PC-9 (cell line): Measurements from ENCODE around the gene CST9. TPM values are rescaled to one million over a fixed set of nuclear protein-coding genes. Genes with fewer than 3 reads are reported as not detected.

ENCODE experiments used
- BruUV-seq: library from RNA; stranded (reverse); fragments of 400-500 nt; replicated peaks from 2 replicates; lab custom pipeline; 2021; lab: Mats Ljungman, UMichigan
- CTCF ChIA-PET: fragments of 300-600 bp; sonication (Branson Sonifier 250); formaldehyde crosslinking; loops from one replicate; lab custom pipeline; 2022; ENCODE audit warnings: antibody characterized with exemption; lab: Charles Lee
- POLR2A ChIA-PET: fragments of 300-600 bp; sonication (Branson Sonifier 250); formaldehyde crosslinking; loops from one replicate; lab custom pipeline; 2022; ENCODE audit warnings: antibody characterized with exemption; ENCODE audit not compliant: unreplicated experiment; lab: Charles Lee
- DNase-seq, 2 experiments: peaks; one replicate each; pipeline versions ENCODE4 v3.0.0 to v3.0.0-alpha.2; 2015 to 2022; ENCODE audit warnings: mixed read lengths in 1 of 2
- H2AFZ ChIP-seq: fragments of 200-600 bp; sonication (generic); 2 replicates; pipeline ENCODE4 v1.8.1; 2017; ENCODE audit warnings: antibody characterized with exemption
- H3F3A ChIP-seq: fragments of 200-600 bp; sonication (generic); 2 replicates; pipeline ENCODE4 v1.8.1; 2017; ENCODE audit warnings: antibody characterized with exemption, mild to moderate bottlenecking, low read depth; ENCODE audit not compliant: insufficient read depth
- H3K27ac ChIP-seq: fragments of 200-600 bp; sonication (generic); 2 replicates; pipeline ENCODE4 v1.6.1; 2016; ENCODE audit warnings: mixed run types
- H3K27me3 ChIP-seq: fragments of 200-600 bp; sonication (generic); 2 replicates; pipeline ENCODE4 v1.6.1; 2016; ENCODE audit warnings: low read depth, mixed run types; ENCODE audit not compliant: insufficient read depth
- H3K36me3 ChIP-seq: fragments of 200-600 bp; sonication (generic); 2 replicates; pipeline ENCODE4 v1.6.1; 2016; ENCODE audit warnings: low read depth, mixed run types
- H3K4me1 ChIP-seq: fragments of 200-600 bp; sonication (generic); replicated peaks from 2 replicates; pipeline ENCODE4 v1.6.1; 2016; ENCODE audit warnings: mixed run types; ENCODE audit not compliant: insufficient read depth
- H3K4me2 ChIP-seq: fragments of 200-600 bp; sonication (generic); 2 replicates; pipeline ENCODE4 v1.6.1; 2017; ENCODE audit warnings: mixed run types
- H3K4me3 ChIP-seq: fragments of 200-600 bp; sonication (generic); 2 replicates; pipeline ENCODE4 v1.6.1; 2016; ENCODE audit warnings: mixed run types
- H3K79me2 ChIP-seq: fragments of 200-600 bp; sonication (generic); 2 replicates; pipeline ENCODE4 v1.6.1; 2017; ENCODE audit warnings: low read depth, mixed run types
- H3K9me2 ChIP-seq: fragments of 200-600 bp; sonication (generic); 2 replicates; pipeline ENCODE4 v1.8.1; 2017; ENCODE audit warnings: mild to moderate bottlenecking; ENCODE audit not compliant: insufficient read depth
- H3K9me3 ChIP-seq: fragments of 200-600 bp; sonication (generic); 2 replicates; pipeline ENCODE4 v1.8.1; 2016; ENCODE audit warnings: low read depth; ENCODE audit not compliant: insufficient read depth
- H4K20me1 ChIP-seq: fragments of 200-600 bp; sonication (generic); 2 replicates; pipeline ENCODE4 v1.8.1; 2017; ENCODE audit not compliant: insufficient read depth
- EZH2 ChIP-seq: fragments of 200-600 bp; sonication (generic); IDR thresholded peaks from 2 replicates; pipeline ENCODE4 v1.8.0; 2017; ENCODE audit warnings: antibody characterized with exemption, low read depth
- intact Hi-C: fragments of 100-400 bp; cut with micrococcal nuclease; formaldehyde crosslinking; loops from one replicate; pipeline ENCODE4 v1.10.0; 2022; ENCODE audit not compliant: unreplicated experiment
- total RNA-seq: library from RNA; stranded (reverse); gene quantifications from 2 replicates; pipeline ENCODE4 v1.2.3, GENCODE V29; 2021
- TF ChIP-seq, protein P1 (sequence below): fragments of 200-600 bp; sonication (generic); conservative IDR thresholded peaks from 2 replicates; pipeline ENCODE4 v1.6.1; 2017; ENCODE audit warnings: mixed run types, antibody characterized with exemption, mild to moderate bottlenecking, moderate library complexity

CST9 gene
- total RNA-seq, 1 experiment from 2014 or later: not detected

DNA sequence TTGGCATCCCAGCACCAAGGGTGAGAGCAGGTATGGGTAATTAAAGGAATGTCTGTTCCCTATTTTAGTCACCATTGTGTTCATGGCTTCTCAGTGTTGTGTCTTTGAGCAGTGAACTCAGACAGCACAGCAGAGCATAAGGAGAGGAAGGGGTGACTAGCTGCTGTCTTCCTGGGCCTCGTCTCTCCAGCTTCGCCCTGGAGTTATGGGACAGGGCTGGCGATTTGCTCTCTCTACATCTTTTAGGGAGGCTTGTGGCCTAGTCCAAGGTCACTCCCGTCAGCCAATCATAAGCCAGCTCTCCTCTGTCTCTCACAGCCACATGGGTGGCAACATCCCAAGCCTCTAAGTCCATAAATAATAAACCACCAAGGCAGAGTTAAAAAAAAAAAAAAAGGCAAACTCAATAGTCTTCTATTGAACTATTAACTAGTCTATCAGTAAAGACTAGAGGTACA, 24.7 kb upstream of the CST9 start:
- POLR2A ChIA-PET: interaction anchor here (0.6 kb wide), 1 partner anchor 859 kb away, joined by 5 read pairs; no protein-coding TSS in a partner anchor
- Histone ChIP-seq H3K4me1 (peaks cover 37% of the 10 kb centered on the region), H3K79me2 (peaks cover 8% of the 10 kb centered on the region; the same call in 1 of the 2 replicates), H3K27ac (no peak overlapping the region), H3K9me2 (no peaks in the 10 kb centered on the region), H3K4me2 (no peak overlapping the region), H3K27me3 (no peaks in the 10 kb centered on the region), H3K4me3 (no peak overlapping the region), H3F3A (peaks cover 23% of the 10 kb centered on the region), H3K36me3 (peaks cover 5% of the 10 kb centered on the region; the same call in 1 of the 2 replicates), H3K9me3 (peaks cover 3% of the 10 kb centered on the region; the same call in 1 of the 2 replicates), H4K20me1 (no peaks in the 10 kb centered on the region), H2AFZ (no peak overlapping the region)
- no peak for DNase-seq
- TF ChIP-seq, protein P1, sequence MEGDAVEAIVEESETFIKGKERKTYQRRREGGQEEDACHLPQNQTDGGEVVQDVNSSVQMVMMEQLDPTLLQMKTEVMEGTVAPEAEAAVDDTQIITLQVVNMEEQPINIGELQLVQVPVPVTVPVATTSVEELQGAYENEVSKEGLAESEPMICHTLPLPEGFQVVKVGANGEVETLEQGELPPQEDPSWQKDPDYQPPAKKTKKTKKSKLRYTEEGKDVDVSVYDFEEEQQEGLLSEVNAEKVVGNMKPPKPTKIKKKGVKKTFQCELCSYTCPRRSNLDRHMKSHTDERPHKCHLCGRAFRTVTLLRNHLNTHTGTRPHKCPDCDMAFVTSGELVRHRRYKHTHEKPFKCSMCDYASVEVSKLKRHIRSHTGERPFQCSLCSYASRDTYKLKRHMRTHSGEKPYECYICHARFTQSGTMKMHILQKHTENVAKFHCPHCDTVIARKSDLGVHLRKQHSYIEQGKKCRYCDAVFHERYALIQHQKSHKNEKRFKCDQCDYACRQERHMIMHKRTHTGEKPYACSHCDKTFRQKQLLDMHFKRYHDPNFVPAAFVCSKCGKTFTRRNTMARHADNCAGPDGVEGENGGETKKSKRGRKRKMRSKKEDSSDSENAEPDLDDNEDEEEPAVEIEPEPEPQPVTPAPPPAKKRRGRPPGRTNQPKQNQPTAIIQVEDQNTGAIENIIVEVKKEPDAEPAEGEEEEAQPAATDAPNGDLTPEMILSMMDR: no peak
- no peak for TF ChIP-seq EZH2
- CTCF ChIA-PET: no interaction called here
- BruUV-seq: no TSS peak
- intact Hi-C loops: no loop called here

DNA sequence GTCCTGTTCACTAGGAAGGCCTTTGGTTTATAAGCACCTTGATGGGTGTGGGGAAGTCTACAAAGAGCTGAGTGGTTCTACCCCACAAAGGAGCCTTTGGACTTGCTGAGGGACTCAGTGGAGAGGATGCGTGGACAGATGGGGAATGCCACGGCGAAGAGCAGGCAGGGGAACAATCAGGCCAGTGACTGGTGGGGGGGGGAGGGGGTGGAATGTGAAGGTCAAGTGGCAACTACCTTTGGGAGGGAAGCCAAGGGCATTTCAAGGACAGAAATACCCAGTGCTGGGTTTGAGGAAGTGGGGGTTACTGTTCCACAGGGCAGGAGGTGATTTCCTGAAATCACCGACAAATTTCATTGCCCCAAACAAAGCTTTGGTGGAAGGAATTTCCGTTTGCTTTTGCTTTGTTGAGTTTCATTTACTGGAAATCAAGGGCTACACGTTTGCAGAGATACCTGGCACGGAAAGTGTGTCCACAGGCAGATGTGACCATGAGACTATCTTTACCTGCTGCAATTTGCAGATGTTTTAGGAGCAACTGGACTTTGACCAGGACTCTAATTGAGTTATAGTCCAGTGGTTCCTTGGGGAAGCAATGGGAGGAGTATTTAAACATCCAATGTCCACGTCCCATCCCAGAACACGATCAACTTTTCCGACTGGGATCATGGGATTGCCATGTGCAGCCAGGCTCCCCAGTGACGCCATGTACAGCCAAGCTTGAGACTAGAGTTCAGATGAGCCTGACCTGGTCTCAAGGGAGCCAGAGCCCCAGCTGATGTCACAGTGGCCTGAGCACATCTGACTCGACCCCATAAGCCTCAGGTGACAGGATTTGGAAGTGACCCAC, 24.1 kb upstream of the CST9 start:
- BruUV-seq: no TSS peak
- Histone ChIP-seq H3K36me3 (peaks cover 1% of the 10 kb centered on the region; the same call in 1 of the 2 replicates), H3K4me1 (peaks cover 32% of the 10 kb centered on the region), H3K4me2 (peak overlapping the region; percentile 33; the same call in 1 of the 2 replicates), H4K20me1 (no peaks in the 10 kb centered on the region), H3K9me3 (peaks cover 3% of the 10 kb centered on the region; the same call in 1 of the 2 replicates), H2AFZ (no peak overlapping the region), H3F3A (peaks cover 23% of the 10 kb centered on the region), H3K4me3 (no peak overlapping the region), H3K27me3 (no peaks in the 10 kb centered on the region), H3K9me2 (no peaks in the 10 kb centered on the region), H3K79me2 (0 out of 2 replicates have a peak, but pooled peaks cover 2% of the 10 kb centered on the region), H3K27ac (peak overlapping the region; percentile 66)
- POLR2A ChIA-PET: interaction anchor here (0.6 to 1.3 kb wide), 2 partner anchors 7 to 858 kb away, joined by 3 to 5 read pairs; no protein-coding TSS in a partner anchor
- intact Hi-C loops: loop anchor here (10.0 kb wide), 2 partner anchors 275 to 865 kb away; partner anchors contain the start of gene NXT1
- CTCF ChIA-PET: no interaction called here
- DNase-seq: no peak
- no peak for TF ChIP-seq EZH2
- TF ChIP-seq, protein P1: no peak

GRCh38 chr20:23629017-23629541, 23.4 kb upstream of the CST9 start:
- intact Hi-C loops: loop anchor here (10.0 kb wide), 2 partner anchors 274 to 864 kb away; partner anchors contain the start of gene NXT1

More at GRCh38 chr20:23629017-23629541, 23.4 kb upstream of the CST9 start:
- no peak for TF ChIP-seq EZH2
- TF ChIP-seq, protein P1: no peak
- H3K36me3 ChIP-seq: no peaks in the 10 kb centered on the region
- H2AFZ ChIP-seq: no peak overlapping the region
- no peaks in the 10 kb centered on the region for H3K27me3 ChIP-seq
- H3K4me2 ChIP-seq: peak overlapping the region; percentile 33; the same call in 1 of the 2 replicates
- H3F3A ChIP-seq: peaks cover 23% of the 10 kb centered on the region
- peaks cover 32% of the 10 kb centered on the region for H3K4me1 ChIP-seq
- no peaks in the 10 kb centered on the region for H3K79me2 ChIP-seq
- no peak overlapping the region for H3K4me3 ChIP-seq
- ChIA-PET CTCF (no interaction called here), POLR2A (interaction anchor here (1.3 kb wide), 1 partner anchor 8 kb away, joined by 3 read pairs; no protein-coding TSS in a partner anchor)
- DNase-seq: peak; percentile 84 to 87
- BruUV-seq: no TSS peak
- H3K9me2 ChIP-seq: no peaks in the 10 kb centered on the region
- H4K20me1 ChIP-seq: no peaks in the 10 kb centered on the region
- H3K27ac ChIP-seq: peak overlapping the region; percentile 66
- peaks cover 3% of the 10 kb centered on the region; the same call in 1 of the 2 replicates for H3K9me3 ChIP-seq
